Measurements from ENCODE around the gene GCGR.

GCGR gene

GRCh38 chr17:81833921-81834830, 30.2 kb downstream of the GCGR start:
- H3K4me3 ChIP-seq (ENCODE audit: low read depth, low read length): peak overlapping the region; percentile 77
- 0 out of 2 replicates have a peak, but pooled peaks have one; percentile 9 for TF ChIP-seq ZNF623 (tag by site-specific recombination; IDR thresholded peaks at IDR 0.05)
- TF ChIP-seq ZNF341 (tag by site-specific recombination; IDR thresholded peaks at IDR 0.05; ENCODE audit: low read depth): 0 out of 2 replicates have a peak, but pooled peaks have one; percentile 26
- TF ChIP-seq EGR2 (tag by site-specific recombination; IDR thresholded peaks at IDR 0.05; ENCODE audit: low read depth): peak; percentile 57; the same call in 1 of the 2 replicates
- TF ChIP-seq YY2 (tag by site-specific recombination; IDR thresholded peaks at IDR 0.05): no peak
- TF ChIP-seq ZNF335 (tag by site-specific recombination; conservative IDR thresholded peaks at IDR 0.05): 0 out of 2 replicates have a peak, but pooled peaks have one; percentile 15
- peak; percentile 45 for TF ChIP-seq ZFHX2 (tag by site-specific recombination; conservative IDR thresholded peaks at IDR 0.05)
- TF ChIP-seq ZNF600 (tag by site-specific recombination; IDR thresholded peaks at IDR 0.05): no peak
- CTCF ChIA-PET: interaction anchor here (0.7 to 3.0 kb wide), 5 partner anchors 12 to 104 kb away, joined by 3 to 12 read pairs (median 4); no protein-coding TSS in a partner anchor
- no peaks in the 10 kb centered on the region for H3K4me1 ChIP-seq (ENCODE audit: control insufficient read depth, insufficient read depth, low read length)
- peak overlapping the region; percentile 95 for H3K27ac ChIP-seq (ENCODE audit: extremely low read depth, low read depth, low read length)
- POLR2A ChIA-PET: interaction anchor here (1.0 to 2.0 kb wide), 10 partner anchors 10 to 92 kb away, joined by 3 to 10 read pairs (median 4); partner anchors contain the start of gene P4HB
- H3K36me3 ChIP-seq (ENCODE audit: control insufficient read depth in 2 of 2, insufficient read depth in 1 of 2, low read length in 2 of 2): peaks cover 0 to 4% of the 10 kb centered on the region in 2 experiments; a peak in 1 of 3 replicates
- no peaks in the 10 kb centered on the region for H3K9me3 ChIP-seq (ENCODE audit: control insufficient read depth, insufficient read depth, low read depth, low read length)

- ChIA-PET POLR2A (interaction anchor here (0.8 to 1.6 kb wide), 3 partner anchors 9 to 26 kb away, joined by 5 to 7 read pairs (median 6); no protein-coding TSS in a partner anchor), CTCF (interaction anchor here (3.0 kb wide), 1 partner anchor 13 kb away, joined by 12 read pairs; no protein-coding TSS in a partner anchor)
- TF ChIP-seq SCRT2 (tag by site-specific recombination; IDR thresholded peaks at IDR 0.05): 0 out of 2 replicates have a peak, but pooled peaks have one; percentile 19
- no peak for TF ChIP-seq ZNF571 (tag by site-specific recombination; IDR thresholded peaks at IDR 0.05)
- TF ChIP-seq ZNF560 (tag by site-specific recombination; IDR thresholded peaks at IDR 0.05; ENCODE audit: borderline replicate concordance): no peak
- TF ChIP-seq ZNF426 (tag by site-specific recombination; IDR thresholded peaks at IDR 0.05): no peak
- TF ChIP-seq YY1 (tag by site-specific recombination; IDR thresholded peaks at IDR 0.05): no peak
- no peak for TF ChIP-seq ZNF26 (tag by site-specific recombination; IDR thresholded peaks at IDR 0.05)
- peaks cover 0 to 4% of the 10 kb centered on the region in 2 experiments; a peak in 1 of 3 replicates for H3K36me3 ChIP-seq (ENCODE audit: control insufficient read depth in 2 of 2, insufficient read depth in 1 of 2, low read length in 2 of 2)
- H3K4me3 ChIP-seq (ENCODE audit: low read depth, low read length): peak within 1 kb of the TSS; percentile 77
- no peaks in the 10 kb centered on the region for H3K9me3 ChIP-seq (ENCODE audit: control insufficient read depth, insufficient read depth, low read depth, low read length)
- H3K27ac ChIP-seq (ENCODE audit: extremely low read depth, low read depth, low read length): peak within 1 kb of the TSS; percentile 95
- H3K4me1 ChIP-seq (ENCODE audit: control insufficient read depth, insufficient read depth, low read length): no peaks in the 10 kb centered on the region
Observed at GRCh38 chr17:81834831-81835267, 30.9 kb downstream of the GCGR start, which contains the start of gene PPP1R27. TSS of gene PPP1R27 (minus strand) at chr17:81835050. CDS start at chr17:81834953, 97 bp downstream.

GRCh38 chr17:81837641-81838040, 33.7 kb downstream of the GCGR start:
- no peak overlapping the region for H3K27ac ChIP-seq (ENCODE audit: extremely low read depth, low read depth, low read length)
- ChIA-PET CTCF (no interaction called here), POLR2A (interaction anchor here (0.7 to 1.2 kb wide), 2 partner anchors 18 to 23 kb away, joined by 3 read pairs; no protein-coding TSS in a partner anchor)
- peaks cover 0 to 7% of the 10 kb centered on the region in 2 experiments; a peak in 2 of 3 replicates for H3K36me3 ChIP-seq (ENCODE audit: control insufficient read depth in 2 of 2, insufficient read depth in 1 of 2, low read length in 2 of 2)
- H3K4me1 ChIP-seq (ENCODE audit: control insufficient read depth, insufficient read depth, low read length): no peaks in the 10 kb centered on the region
- no peak overlapping the region for H3K4me3 ChIP-seq (ENCODE audit: low read depth, low read length)
- TF ChIP-seq FEZF1 (tag by site-specific recombination; IDR thresholded peaks at IDR 0.05): no peak
- TF ChIP-seq, protein P1, sequence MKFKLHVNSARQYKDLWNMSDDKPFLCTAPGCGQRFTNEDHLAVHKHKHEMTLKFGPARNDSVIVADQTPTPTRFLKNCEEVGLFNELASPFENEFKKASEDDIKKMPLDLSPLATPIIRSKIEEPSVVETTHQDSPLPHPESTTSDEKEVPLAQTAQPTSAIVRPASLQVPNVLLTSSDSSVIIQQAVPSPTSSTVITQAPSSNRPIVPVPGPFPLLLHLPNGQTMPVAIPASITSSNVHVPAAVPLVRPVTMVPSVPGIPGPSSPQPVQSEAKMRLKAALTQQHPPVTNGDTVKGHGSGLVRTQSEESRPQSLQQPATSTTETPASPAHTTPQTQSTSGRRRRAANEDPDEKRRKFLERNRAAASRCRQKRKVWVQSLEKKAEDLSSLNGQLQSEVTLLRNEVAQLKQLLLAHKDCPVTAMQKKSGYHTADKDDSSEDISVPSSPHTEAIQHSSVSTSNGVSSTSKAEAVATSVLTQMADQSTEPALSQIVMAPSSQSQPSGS (tag by site-specific recombination; IDR thresholded peaks at IDR 0.05; ENCODE audit: low read depth): no peak
- no peak for TF ChIP-seq ZNF596 (tag by site-specific recombination; IDR thresholded peaks at IDR 0.05)
- no peak for TF ChIP-seq ZNF175 (tag by site-specific recombination; IDR thresholded peaks at IDR 0.05)
- no peak for TF ChIP-seq BCL11B (tag by site-specific recombination; IDR thresholded peaks at IDR 0.05; ENCODE audit: low read depth)
- TF ChIP-seq ZNF19 (tag by site-specific recombination; IDR thresholded peaks at IDR 0.05; ENCODE audit: low read depth): no peak
- TF ChIP-seq ZNF629 (tag by site-specific recombination; IDR thresholded peaks at IDR 0.05): peak; percentile 18; the same call in 1 of the 2 replicates
- no peaks in the 10 kb centered on the region for H3K9me3 ChIP-seq (ENCODE audit: control insufficient read depth, insufficient read depth, low read depth, low read length)
